SK-N-MC (cell line): ENCODE results near the gene KLF3.

Experiments used
- DNase-seq: peaks from one replicate; pipeline ENCODE4 v3.0.0-alpha.2; 2011; ENCODE audit warnings: low read depth, low spot score
- H3K27ac ChIP-seq: fragments of 200-600 bp; sonication (generic); 2 replicates; pipeline ENCODE4 v1.5.1; 2016; ENCODE audit warnings: mixed run types
- H3K36me3 ChIP-seq: fragments of 200-600 bp; sonication (generic); 2 replicates; pipeline ENCODE4 v1.6.1; 2017; ENCODE audit warnings: antibody characterized with exemption, low read length, mixed read lengths; ENCODE audit not compliant: insufficient read depth
- H3K4me3 ChIP-seq: fragments of 200-600 bp; sonication (generic); 2 replicates; pipeline ENCODE4 v1.5.1; 2016
- H3K9ac ChIP-seq: fragments of 200-600 bp; sonication (generic); 2 replicates; pipeline ENCODE4 v1.8.0; 2017; ENCODE audit warnings: mixed run types, mixed read lengths; ENCODE audit not compliant: insufficient read length
- H3K9me3 ChIP-seq: fragments of 200-600 bp; sonication (generic); 2 replicates; pipeline ENCODE4 v1.6.1; 2017; ENCODE audit warnings: low read depth, mild to moderate bottlenecking, antibody characterized with exemption, low read length, moderate library complexity, mixed read lengths
- EZH2 ChIP-seq: fragments of 200-600 bp; sonication (generic); IDR thresholded peaks from one replicate; pipeline ENCODE4 v1.6.1; 2017; ENCODE audit warnings: antibody characterized with exemption
- FOXP2 ChIP-seq: optimal IDR thresholded peaks from 2 replicates; pipeline ENCODE3; 2011; ENCODE audit warnings: mild to moderate bottlenecking, moderate library complexity; ENCODE audit not compliant: insufficient read depth; ENCODE audit errors: extremely low read length, control extremely low read depth
- POLR2AphosphoS5 ChIP-seq: IDR thresholded peaks from 2 replicates; pipeline ENCODE4 v1.6.1; 2012; ENCODE audit warnings: mild to moderate bottlenecking, low read depth, low read length, borderline replicate concordance

KLF3 gene

DNA sequence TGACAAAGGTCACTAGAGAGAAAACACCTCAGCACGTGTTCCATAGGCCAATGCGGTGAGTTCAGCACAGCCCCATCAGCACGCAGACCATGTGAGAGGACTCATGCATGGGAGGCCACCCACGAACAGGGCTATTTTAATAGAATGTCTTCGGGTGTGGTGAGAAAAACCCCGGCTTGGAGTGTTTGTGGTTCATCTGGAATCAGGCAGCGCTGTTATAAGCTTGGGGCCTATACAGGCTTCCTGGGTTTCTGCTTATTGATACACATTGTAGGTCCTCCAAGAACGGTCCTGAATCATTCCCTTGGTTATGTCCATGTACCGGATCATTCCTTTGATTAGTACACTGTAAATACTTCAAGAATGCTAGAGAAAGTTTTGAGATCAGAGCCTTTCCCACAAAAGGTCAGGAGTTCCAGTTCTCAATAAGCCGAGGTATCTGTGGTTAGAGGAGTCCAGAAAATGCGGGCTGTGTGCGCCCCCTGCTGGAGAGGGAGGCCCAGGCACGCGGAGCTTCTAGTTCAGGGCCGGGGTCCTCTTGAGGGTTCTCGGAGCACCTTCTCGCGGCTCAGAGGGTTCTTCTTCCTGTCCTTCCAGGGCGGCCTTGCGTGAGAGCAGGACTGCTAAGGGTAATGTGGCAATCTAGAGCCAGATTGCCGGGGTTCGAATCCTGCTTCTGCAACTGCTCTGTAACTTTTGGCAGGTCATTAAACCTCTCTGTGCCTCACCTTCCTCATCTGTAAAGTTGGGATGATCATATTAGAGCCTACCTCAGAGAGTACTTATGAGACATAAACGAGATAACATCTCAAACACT lies 67.0 kb downstream of the KLF3 start:
- no peak overlapping the region for H3K9ac ChIP-seq
- no peak for DNase-seq
- TF ChIP-seq POLR2AphosphoS5 (no peak), EZH2 (no peak), FOXP2 (no peak)
- no peak overlapping the region for H3K27ac ChIP-seq
- no peak overlapping the region for H3K4me3 ChIP-seq
- H3K36me3 ChIP-seq = no peaks in the 10 kb centered on the region
- no peaks in the 10 kb centered on the region for H3K9me3 ChIP-seq

DNA sequence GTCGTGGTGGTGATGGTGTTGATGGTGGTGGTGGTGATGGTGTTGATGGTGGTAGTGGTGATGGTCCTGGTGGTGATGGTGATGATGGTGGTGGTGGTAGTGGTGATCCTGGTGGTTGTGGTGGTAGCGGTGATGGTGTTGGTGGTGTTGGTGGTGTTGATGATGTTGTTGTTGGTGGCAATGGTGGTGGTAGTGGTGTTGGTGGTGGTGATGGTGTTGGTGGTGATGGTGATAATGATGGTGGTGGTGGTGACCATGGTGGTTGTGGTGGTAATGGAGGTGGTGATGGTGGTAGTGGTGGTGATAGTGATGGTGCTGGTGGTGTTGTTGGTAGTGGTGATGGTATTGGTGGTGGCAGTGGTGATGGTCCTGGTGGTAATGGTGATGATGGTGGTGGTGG lies 69.7 kb downstream of the KLF3 start:
- Histone ChIP-seq H3K4me3 (no peak overlapping the region), H3K36me3 (no peaks in the 10 kb centered on the region), H3K9me3 (no peaks in the 10 kb centered on the region), H3K9ac (no peak overlapping the region), H3K27ac (no peak overlapping the region)
- DNase-seq = no peak
- no peak for TF ChIP-seq EZH2
- TF ChIP-seq POLR2AphosphoS5 = no peak
- no peak for TF ChIP-seq FOXP2

DNA sequence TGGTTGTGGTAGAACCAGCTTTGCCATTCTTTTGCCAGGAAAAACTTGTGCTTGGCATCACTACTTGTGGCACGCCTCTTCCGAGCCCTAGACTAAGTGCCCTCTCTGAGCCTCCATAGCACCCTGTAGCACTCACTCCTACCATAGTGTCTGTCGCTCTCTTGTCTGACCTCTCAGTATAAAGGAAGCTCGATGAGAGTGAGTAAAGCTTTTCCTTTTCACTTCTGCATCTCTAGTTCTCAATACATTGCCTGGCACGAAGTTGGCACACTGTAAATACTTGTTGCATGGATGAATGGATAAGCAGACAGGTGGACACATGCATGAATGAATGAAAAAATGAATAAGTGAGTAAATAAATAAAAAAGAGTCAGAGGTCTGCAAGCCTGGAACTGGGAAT lies 70.4 kb downstream of the KLF3 start:
- TF ChIP-seq FOXP2 (no peak), POLR2AphosphoS5 (no peak), EZH2 (no peak)
- Histone ChIP-seq H3K4me3 (no peak overlapping the region), H3K27ac (no peak overlapping the region), H3K36me3 (no peaks in the 10 kb centered on the region), H3K9me3 (no peaks in the 10 kb centered on the region), H3K9ac (no peak overlapping the region)
- DNase-seq = no peak

DNA sequence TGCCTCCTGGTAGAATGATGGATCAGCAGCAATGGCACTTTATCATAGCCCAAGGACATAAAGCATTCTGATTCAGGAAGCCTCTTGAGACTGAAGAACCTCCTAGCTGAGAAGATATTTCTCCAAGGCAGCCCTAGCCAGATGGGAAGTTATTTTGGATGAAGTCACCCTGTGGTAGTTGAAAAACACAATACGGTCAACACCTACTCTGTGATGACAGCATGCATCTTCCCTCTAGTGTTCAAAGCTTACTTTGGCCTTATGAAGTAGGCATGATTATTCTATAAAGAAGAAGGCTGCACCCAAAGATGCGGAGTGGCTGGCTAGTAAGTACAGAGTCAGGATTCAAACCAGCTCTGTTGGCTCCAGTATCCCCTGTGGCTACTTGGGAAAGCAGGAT lies 70.9 kb downstream of the KLF3 start:
- no peak overlapping the region for H3K4me3 ChIP-seq
- no peak overlapping the region for H3K9ac ChIP-seq
- no peak for TF ChIP-seq POLR2AphosphoS5
- no peak for TF ChIP-seq EZH2
- no peak for TF ChIP-seq FOXP2
- DNase-seq = no peak
- H3K27ac ChIP-seq = no peak overlapping the region
- no peaks in the 10 kb centered on the region for H3K36me3 ChIP-seq
- no peaks in the 10 kb centered on the region for H3K9me3 ChIP-seq

DNA sequence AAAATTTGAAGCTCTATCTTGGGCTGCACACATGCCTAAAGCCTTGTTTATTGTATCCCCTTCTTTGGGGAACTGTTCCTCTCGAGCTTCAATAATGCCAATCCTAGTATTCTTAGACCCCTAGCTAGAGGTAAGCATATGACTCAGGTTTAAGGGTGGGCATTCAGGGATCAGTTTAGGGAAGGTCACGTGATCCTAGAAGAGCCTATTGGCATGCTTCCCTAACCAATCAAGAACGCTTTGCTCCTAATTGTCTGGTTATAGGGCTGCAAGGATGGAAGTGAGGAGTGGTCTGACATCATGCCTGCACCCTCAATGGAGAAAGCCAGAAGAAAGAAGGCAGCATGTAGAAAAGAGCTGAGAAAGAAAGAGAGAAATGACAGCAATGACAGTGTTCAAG lies 71.9 kb downstream of the KLF3 start:
- no peak for DNase-seq
- H3K27ac ChIP-seq = no peak overlapping the region
- TF ChIP-seq FOXP2 = no peak
- TF ChIP-seq EZH2 = no peak
- no peak for TF ChIP-seq POLR2AphosphoS5
- H3K9ac ChIP-seq = no peak overlapping the region
- no peaks in the 10 kb centered on the region for H3K9me3 ChIP-seq
- H3K4me3 ChIP-seq = no peak overlapping the region
- H3K36me3 ChIP-seq = no peaks in the 10 kb centered on the region

DNA sequence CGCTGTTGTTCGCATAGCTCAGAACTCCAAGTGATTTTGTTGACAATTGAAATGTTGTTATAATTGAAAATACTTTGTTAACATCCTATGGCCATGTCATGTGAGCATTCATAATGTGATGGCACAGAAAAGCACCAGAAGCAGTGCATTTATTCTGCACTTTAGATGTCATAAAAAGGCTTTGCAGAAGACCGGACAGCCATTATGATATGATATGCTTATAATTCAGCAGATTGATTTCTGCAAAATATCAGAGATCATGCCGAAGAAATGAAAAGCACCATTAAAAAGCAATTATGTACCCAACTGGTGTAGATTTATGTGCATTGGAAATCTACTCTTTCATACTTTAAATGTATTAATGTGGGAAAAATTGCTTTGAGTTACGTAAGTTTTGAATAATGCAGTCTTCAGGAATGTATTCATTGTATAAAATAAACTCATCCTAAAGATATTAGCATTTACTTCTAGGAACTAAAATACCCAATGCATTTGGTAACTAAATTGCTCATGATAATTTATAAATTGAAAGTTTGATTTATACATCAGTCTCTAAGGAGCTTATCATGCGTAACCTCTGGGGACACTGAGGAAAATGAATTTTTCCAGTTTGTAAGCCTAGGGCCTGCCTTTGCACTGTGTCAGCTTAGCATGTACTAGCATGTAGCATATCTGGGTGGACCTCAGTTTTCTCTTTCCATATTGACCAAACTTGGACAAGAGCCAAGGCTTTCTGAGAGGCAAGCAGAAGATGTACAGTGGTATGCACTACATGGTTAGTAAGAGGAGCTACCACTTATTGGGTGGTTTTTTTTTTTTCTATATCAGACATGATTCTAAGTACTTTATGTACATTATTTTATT lies 75.2 kb downstream of the KLF3 start:
- no peak for DNase-seq
- H3K9ac ChIP-seq = no peak overlapping the region
- no peaks in the 10 kb centered on the region for H3K36me3 ChIP-seq
- H3K27ac ChIP-seq = no peak overlapping the region
- TF ChIP-seq FOXP2 = no peak
- no peak for TF ChIP-seq POLR2AphosphoS5
- TF ChIP-seq EZH2 = no peak
- H3K4me3 ChIP-seq = no peak overlapping the region
- H3K9me3 ChIP-seq = no peaks in the 10 kb centered on the region

DNA sequence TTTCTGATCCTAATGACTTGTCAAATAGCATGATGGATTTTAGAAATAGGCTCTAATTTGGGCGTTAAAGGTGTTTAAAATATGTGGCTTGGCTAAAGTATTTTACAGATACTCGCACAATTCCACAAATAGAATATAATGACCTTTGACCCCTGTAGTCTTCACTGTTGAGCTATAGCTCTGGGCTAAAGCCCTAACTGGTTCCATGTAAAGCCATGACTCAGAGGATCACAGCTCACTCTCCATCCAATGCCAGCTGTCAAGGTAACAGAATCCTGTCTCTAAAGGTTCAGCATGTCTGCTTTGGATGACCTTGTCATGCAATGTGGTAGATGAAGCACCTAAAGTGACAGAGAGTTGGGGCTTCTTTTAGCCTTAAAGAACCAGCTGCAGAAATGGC lies 76.3 kb downstream of the KLF3 start:
- TF ChIP-seq FOXP2 (no peak), POLR2AphosphoS5 (no peak), EZH2 (no peak)
- no peaks in the 10 kb centered on the region for H3K36me3 ChIP-seq
- H3K9ac ChIP-seq = no peak overlapping the region
- H3K4me3 ChIP-seq = no peak overlapping the region
- no peaks in the 10 kb centered on the region for H3K9me3 ChIP-seq
- DNase-seq = no peak
- no peak overlapping the region for H3K27ac ChIP-seq

DNA sequence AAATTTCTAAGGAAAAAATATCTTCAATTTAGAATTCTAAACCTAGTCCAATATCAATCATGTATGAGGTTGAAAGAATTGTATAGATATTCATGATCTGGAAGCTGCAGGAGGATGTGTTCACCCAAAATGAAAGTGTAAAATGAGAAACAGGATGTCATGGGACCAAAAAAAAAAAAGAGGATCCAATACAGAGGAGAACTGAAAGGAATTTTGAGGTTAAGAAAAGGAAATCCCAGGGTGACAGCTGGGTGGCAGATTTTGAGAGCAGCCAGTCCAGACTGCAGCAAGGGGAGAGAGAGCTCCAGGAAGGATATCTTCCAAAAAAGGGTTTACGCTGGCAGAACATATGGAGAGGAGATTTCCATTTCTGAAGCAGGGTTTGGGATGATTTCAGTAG lies 79.9 kb downstream of the KLF3 start:
- H3K27ac ChIP-seq = no peak overlapping the region
- TF ChIP-seq POLR2AphosphoS5 (no peak), EZH2 (no peak), FOXP2 (no peak)
- H3K4me3 ChIP-seq = no peak overlapping the region
- H3K9me3 ChIP-seq = no peaks in the 10 kb centered on the region
- H3K9ac ChIP-seq = no peak overlapping the region
- no peak for DNase-seq
- H3K36me3 ChIP-seq = no peaks in the 10 kb centered on the region
